Uterus (tissue), 4 donors: ENCODE measurements around the gene EPS8L3. TPM values are rescaled to one million over a fixed set of nuclear protein-coding genes. Genes with fewer than 3 reads are reported as not detected.

Experiments used
- DNase-seq, 2 donors: peaks; one replicate each; pipeline ENCODE4 v3.0.0-alpha.2; 2019 to 2020
- H3K27ac ChIP-seq, 2 donors: fragments of 200-600 bp; sonication (generic); 1 replicate in 1 of 2; 2 replicates in 1 of 2; pipeline ENCODE4 v1.5.1; 2016 to 2018
- H3K27me3 ChIP-seq, 2 donors: fragments of 200-600 bp; sonication (generic); one replicate each; pipeline ENCODE4 v1.5.1; 2018 to 2019; ENCODE audit warnings: control low read depth in 1 of 2
- H3K36me3 ChIP-seq, 2 donors: fragments of 200-600 bp; sonication (generic); one replicate each; pipeline ENCODE4 v1.5.1; 2019; ENCODE audit warnings: control low read depth in 1 of 2
- H3K4me1 ChIP-seq, 2 donors: fragments of 200-600 bp; sonication (generic); one replicate each; pipeline ENCODE4 v1.5.1; 2018 to 2019; ENCODE audit warnings: control low read depth in 1 of 2
- H3K4me3 ChIP-seq, 2 donors: fragments of 200-600 bp; sonication (generic); 1 replicate in 1 of 2; 2 replicates in 1 of 2; pipeline ENCODE4 v1.5.1; 2018 to 2019; ENCODE audit warnings: mild to moderate bottlenecking in 1 of 2
- H3K9me3 ChIP-seq, 2 donors: fragments of 200-600 bp; sonication (generic); one replicate each; pipeline ENCODE4 v1.5.1; 2019; ENCODE audit warnings: control low read depth in 1 of 2
- POLR2A ChIP-seq, 2 donors: fragments of 450-650 bp; IDR thresholded peaks; one replicate each; pipeline ENCODE4 v1.6.1; 2016; ENCODE audit warnings: antibody characterized with exemption in 2 of 2, mild to moderate bottlenecking in 1 of 2, moderate library complexity in 1 of 2
- intact Hi-C: fragments of 100-400 bp; cut with DNase I; formaldehyde crosslinking; loops from one replicate; pipeline ENCODE4 v1.15.1; 2023; ENCODE audit warnings: low total_unique reads
- total RNA-seq, 4 donors: library from RNA; depleted of rRNA in 3 of 4; stranded (reverse); fragments of >200 nt in 3 of 4; gene quantifications; one replicate each; pipeline versions ENCODE4 v1.1.0 to v1.2.4, GENCODE V29; 2014 to 2023
- TF ChIP-seq, protein P1 (sequence below), 4 experiments: fragments of 200-600 bp in 2 of 4; fragments of 450-650 bp in 2 of 4; sonication (generic) in 2 of 4; IDR thresholded peaks; one replicate each; pipeline ENCODE4 v1.5.1; 2016 to 2019; ENCODE audit warnings: antibody characterized with exemption in 4 of 4, mild to moderate bottlenecking in 2 of 4, moderate library complexity in 1 of 4
- donor health status: DM: yes; HTN: yes; CAD: no.

EPS8L3 gene
- total RNA-seq, 4 donors from 2014 or later, result 0.26 to 0.29 TPM; not detected in 2

GRCh38 chr1:109782927-109783326 is 19.2 kb upstream of the EPS8L3 start:
- no peak overlapping the region for H3K4me3 ChIP-seq
- no peaks in the 10 kb centered on the region for H3K36me3 ChIP-seq
- H3K27me3 ChIP-seq, result no peaks in the 10 kb centered on the region
- H3K9me3 ChIP-seq, result no peaks in the 10 kb centered on the region
- TF ChIP-seq POLR2A (IDR thresholded peaks at IDR 0.05), result no peak
- TF ChIP-seq, protein P1, sequence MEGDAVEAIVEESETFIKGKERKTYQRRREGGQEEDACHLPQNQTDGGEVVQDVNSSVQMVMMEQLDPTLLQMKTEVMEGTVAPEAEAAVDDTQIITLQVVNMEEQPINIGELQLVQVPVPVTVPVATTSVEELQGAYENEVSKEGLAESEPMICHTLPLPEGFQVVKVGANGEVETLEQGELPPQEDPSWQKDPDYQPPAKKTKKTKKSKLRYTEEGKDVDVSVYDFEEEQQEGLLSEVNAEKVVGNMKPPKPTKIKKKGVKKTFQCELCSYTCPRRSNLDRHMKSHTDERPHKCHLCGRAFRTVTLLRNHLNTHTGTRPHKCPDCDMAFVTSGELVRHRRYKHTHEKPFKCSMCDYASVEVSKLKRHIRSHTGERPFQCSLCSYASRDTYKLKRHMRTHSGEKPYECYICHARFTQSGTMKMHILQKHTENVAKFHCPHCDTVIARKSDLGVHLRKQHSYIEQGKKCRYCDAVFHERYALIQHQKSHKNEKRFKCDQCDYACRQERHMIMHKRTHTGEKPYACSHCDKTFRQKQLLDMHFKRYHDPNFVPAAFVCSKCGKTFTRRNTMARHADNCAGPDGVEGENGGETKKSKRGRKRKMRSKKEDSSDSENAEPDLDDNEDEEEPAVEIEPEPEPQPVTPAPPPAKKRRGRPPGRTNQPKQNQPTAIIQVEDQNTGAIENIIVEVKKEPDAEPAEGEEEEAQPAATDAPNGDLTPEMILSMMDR (IDR thresholded peaks at IDR 0.05), result no peak
- no peak for DNase-seq
- intact Hi-C loops, result no loop called here
- peak overlapping the region; percentile 30 to 33 for H3K27ac ChIP-seq
- no peaks in the 10 kb centered on the region for H3K4me1 ChIP-seq

- Histone ChIP-seq H3K27ac (peak overlapping the region; percentile 30 to 33), H3K27me3 (no peaks in the 10 kb centered on the region), H3K36me3 (no peaks in the 10 kb centered on the region), H3K4me3 (no peak overlapping the region), H3K9me3 (no peaks in the 10 kb centered on the region), H3K4me1 (no peaks in the 10 kb centered on the region)
- TF ChIP-seq, protein P1 (IDR thresholded peaks at IDR 0.05), result no peak
- no peak for TF ChIP-seq POLR2A (IDR thresholded peaks at IDR 0.05)
- intact Hi-C loops, result no loop called here
- DNase-seq, result no peak
Observed at GRCh38 chr1:109782514-109782913, 18.8 kb upstream of the EPS8L3 start.

DNA sequence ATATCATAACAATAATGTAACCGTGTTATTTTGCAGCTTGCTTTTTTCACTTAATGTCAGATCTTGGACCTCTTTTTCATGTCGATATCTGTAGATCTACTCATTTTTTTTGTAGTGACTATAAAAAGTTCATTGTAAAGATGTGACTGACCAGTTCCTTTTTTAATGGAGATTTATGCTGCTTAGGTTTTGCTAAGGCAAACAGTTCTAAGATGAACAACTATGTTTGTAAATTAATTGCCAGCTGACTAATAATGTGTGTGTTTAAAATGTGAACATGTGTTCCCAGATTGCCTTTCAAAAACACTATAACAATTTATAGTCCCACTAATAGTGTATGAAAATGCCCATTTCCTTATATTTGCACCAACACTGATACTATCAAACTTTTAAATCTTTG is 18.1 kb upstream of the EPS8L3 start:
- DNase-seq, result no peak
- Histone ChIP-seq H3K4me1 (no peaks in the 10 kb centered on the region), H3K27me3 (no peaks in the 10 kb centered on the region), H3K9me3 (no peaks in the 10 kb centered on the region), H3K4me3 (no peak overlapping the region), H3K36me3 (no peaks in the 10 kb centered on the region), H3K27ac (no peak overlapping the region)
- TF ChIP-seq, protein P1 (IDR thresholded peaks at IDR 0.05), result no peak
- no peak for TF ChIP-seq POLR2A (IDR thresholded peaks at IDR 0.05)
- intact Hi-C loops, result no loop called here

GRCh38 chr1:109780982-109781381 is 17.3 kb upstream of the EPS8L3 start:
- Histone ChIP-seq H3K4me1 (no peaks in the 10 kb centered on the region), H3K36me3 (no peaks in the 10 kb centered on the region), H3K4me3 (no peak overlapping the region), H3K27ac (no peak overlapping the region), H3K27me3 (no peaks in the 10 kb centered on the region), H3K9me3 (no peaks in the 10 kb centered on the region)
- DNase-seq, result no peak
- intact Hi-C loops, result no loop called here
- TF ChIP-seq, protein P1 (IDR thresholded peaks at IDR 0.05), result no peak
- TF ChIP-seq POLR2A (IDR thresholded peaks at IDR 0.05), result no peak

DNA sequence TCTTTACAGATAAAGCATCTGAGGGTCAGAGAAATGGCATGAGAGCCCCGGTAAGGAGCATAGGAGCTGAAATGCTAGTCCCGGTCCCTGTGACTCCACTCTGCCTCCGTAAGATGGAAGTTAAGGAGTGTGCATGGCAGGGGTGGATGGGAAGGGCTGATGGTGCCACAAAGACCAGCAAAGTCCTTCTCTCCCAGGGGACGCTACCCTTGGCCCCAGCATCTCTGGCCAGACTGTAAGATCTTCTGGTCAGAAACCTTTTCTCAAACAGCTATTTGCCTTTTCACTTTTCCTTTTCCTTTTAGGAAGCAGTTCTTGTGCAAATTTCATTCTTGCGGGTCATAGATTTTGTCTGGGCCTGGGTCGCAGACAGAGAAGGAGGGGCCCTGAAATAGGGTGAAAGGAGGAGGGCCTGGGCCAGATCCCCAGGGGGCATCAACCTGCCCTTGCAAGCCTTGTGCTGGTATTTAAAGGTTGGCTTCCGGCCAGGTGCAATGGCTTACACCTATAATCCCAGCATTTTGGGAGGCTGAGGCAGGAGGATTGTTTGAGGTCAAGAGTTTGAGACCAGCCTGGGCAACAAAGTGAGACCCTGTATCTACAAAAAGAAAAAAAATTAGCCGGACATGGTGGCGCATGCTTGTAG is 14.4 kb upstream of the EPS8L3 start:
- Histone ChIP-seq H3K4me1 (no peaks in the 10 kb centered on the region), H3K4me3 (no peak overlapping the region), H3K9me3 (no peaks in the 10 kb centered on the region), H3K36me3 (no peaks in the 10 kb centered on the region), H3K27me3 (no peaks in the 10 kb centered on the region), H3K27ac (no peak overlapping the region)
- DNase-seq, result peak in 1 of 2 donors; percentile 21
- intact Hi-C loops, result loop anchor here (5.0 kb wide), 1 partner anchor 231 kb away; the partner anchor contains the start of gene GNAI3
- TF ChIP-seq POLR2A (IDR thresholded peaks at IDR 0.05), result no peak
- TF ChIP-seq, protein P1 (IDR thresholded peaks at IDR 0.05), result no peak
